Activated naive CD4-positive, alpha-beta T cell treated with anti-CD3 and anti-CD28 coated beads, Interleukin-2, amount 50 U/mL, for 72 hours (primary cell): Measurements from ENCODE around the gene AOC3. TPM values are rescaled to one million over a fixed set of nuclear protein-coding genes. Genes with fewer than 3 reads are reported as not detected.
"Not testable (repeated sequence)": the region's sequence is repeated elsewhere in the genome, so short reads cannot be mapped to it uniquely, and the experiment has no call there.

Experiments used
- ATAC-seq, 2 donors: fragments of 150-1000 bp; cut with Tn5 transposase; 2 replicates each; pipeline ENCODE4 v1.10.0; 2021; ENCODE audit warnings: mild to moderate bottlenecking in 2 of 2, moderate library complexity in 2 of 2
- DNase-seq, 2 donors: peaks; one replicate each; pipeline ENCODE4 v3.0.0; 2021 to 2022; ENCODE audit warnings: low spot score in 2 of 2
- H3K27ac Mint-ChIP-seq, 2 donors: one replicate each; pipeline ENCODE4 v1.8.0; 2022; ENCODE audit warnings: mild to moderate bottlenecking in 2 of 2, mixed read lengths in 2 of 2
- H3K36me3 Mint-ChIP-seq, 2 donors: one replicate each; pipeline ENCODE4 v1.8.0; 2022; ENCODE audit warnings: mixed read lengths in 2 of 2
- H3K9me3 Mint-ChIP-seq, 2 donors: one replicate each; pipeline ENCODE4 v1.8.0; 2022; ENCODE audit warnings: mixed read lengths in 2 of 2
- total RNA-seq, 2 donors: library from RNA; stranded (reverse); gene quantifications; one replicate each; pipeline ENCODE4 v1.2.3, GENCODE V29; 2022

The AOC3 gene
- total RNA-seq, 2 donors from 2014 or later: 3.0 to 5.0 TPM

GRCh38 chr17:42853968-42854790 is 3.2 kb downstream of the AOC3 start:
- Mint-ChIP-seq H3K36me3 (no peaks in the 10 kb centered on the region), H3K9me3 (no peaks in the 10 kb centered on the region)
- no peak for ATAC-seq

DNA sequence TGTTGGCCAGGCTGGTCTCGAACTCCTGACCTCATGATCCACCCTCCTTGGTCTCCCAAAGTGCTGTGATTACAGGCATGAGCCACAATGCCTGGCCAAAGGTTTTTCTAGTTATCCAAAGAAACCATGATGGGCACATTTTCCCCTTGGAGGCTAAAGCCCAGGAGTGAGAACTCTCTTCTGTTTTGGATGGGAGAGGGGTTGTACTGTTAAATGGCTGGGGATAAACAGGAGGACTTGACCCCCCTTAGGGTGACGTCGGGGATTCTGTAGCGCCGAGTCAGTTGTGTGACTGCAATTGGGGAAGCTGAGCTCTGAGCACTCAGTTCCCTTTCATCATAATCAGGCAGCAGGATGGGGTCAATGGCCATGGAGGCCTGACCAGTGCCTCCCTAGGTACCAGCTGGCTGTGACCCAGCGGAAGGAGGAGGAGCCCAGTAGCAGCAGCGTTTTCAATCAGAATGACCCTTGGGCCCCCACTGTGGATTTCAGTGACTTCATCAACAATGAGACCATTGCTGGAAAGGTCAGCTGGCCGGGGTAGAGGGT is 4.1 kb downstream of the AOC3 start:
- no peaks in the 10 kb centered on the region for H3K36me3 Mint-ChIP-seq
- no peak for ATAC-seq
- no peaks in the 10 kb centered on the region for H3K9me3 Mint-ChIP-seq

More at GRCh38 chr17:42853968-42854790, 3.2 kb downstream of the AOC3 start:
- no peak for DNase-seq
- H3K27ac Mint-ChIP-seq: peak overlapping the region in 1 of 2 donors; percentile 44

GRCh38 chr17:42856093-42856492 is 5.1 kb downstream of the AOC3 start:
- ATAC-seq, H3K27ac Mint-ChIP-seq, H3K9me3 Mint-ChIP-seq, DNase-seq, H3K36me3 Mint-ChIP-seq: not testable (repeated sequence)

More for the DNA sequence above, 4.1 kb downstream of the AOC3 start:
- no peak overlapping the region for H3K27ac Mint-ChIP-seq
- no peak for DNase-seq

DNA sequence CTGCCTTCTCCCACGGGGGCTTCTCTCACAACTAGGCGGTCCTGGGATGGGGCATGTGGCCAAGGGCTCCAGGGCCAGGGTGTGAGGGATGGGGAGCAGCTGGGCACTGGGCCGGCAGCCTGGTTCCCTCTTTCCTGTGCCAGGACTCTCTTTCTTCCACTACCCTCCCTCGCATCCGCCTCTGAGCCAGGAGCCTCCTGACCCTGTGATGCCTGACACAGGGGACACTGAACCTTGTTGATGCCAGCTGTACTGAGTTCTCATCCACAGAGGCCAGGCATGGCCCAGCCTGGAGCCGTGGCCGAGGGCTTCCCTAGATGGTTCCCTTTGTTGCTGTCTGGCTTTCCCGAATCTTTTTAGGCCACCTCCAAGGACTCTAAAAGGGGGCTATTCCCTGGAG is 5.5 kb downstream of the AOC3 start:
- ATAC-seq, H3K27ac Mint-ChIP-seq, H3K36me3 Mint-ChIP-seq: not testable (repeated sequence)

GRCh38 chr17:42857389-42857788 is 6.4 kb downstream of the AOC3 start:
- no peak for ATAC-seq
- Mint-ChIP-seq H3K9me3 (no peaks in the 10 kb centered on the region), H3K36me3 (no peaks in the 10 kb centered on the region), H3K27ac (peak overlapping the region in 1 of 2 donors; percentile 36)
- no peak for DNase-seq

More for the DNA sequence above, 5.5 kb downstream of the AOC3 start:
- DNase-seq, H3K9me3 Mint-ChIP-seq: not testable (repeated sequence)

- DNase-seq (no peak), ATAC-seq (no peak)
- no peak overlapping the region for H3K27ac Mint-ChIP-seq
- H3K9me3 Mint-ChIP-seq: no peaks in the 10 kb centered on the region
- no peaks in the 10 kb centered on the region for H3K36me3 Mint-ChIP-seq
Measured at GRCh38 chr17:42865638-42866094, 14.7 kb downstream of the AOC3 start.

- no peak for DNase-seq
- ATAC-seq: no peak
- Mint-ChIP-seq H3K27ac (no peak overlapping the region), H3K9me3 (no peaks in the 10 kb centered on the region), H3K36me3 (no peaks in the 10 kb centered on the region)
Measured at GRCh38 chr17:42866216-42866615, 15.2 kb downstream of the AOC3 start.

DNA sequence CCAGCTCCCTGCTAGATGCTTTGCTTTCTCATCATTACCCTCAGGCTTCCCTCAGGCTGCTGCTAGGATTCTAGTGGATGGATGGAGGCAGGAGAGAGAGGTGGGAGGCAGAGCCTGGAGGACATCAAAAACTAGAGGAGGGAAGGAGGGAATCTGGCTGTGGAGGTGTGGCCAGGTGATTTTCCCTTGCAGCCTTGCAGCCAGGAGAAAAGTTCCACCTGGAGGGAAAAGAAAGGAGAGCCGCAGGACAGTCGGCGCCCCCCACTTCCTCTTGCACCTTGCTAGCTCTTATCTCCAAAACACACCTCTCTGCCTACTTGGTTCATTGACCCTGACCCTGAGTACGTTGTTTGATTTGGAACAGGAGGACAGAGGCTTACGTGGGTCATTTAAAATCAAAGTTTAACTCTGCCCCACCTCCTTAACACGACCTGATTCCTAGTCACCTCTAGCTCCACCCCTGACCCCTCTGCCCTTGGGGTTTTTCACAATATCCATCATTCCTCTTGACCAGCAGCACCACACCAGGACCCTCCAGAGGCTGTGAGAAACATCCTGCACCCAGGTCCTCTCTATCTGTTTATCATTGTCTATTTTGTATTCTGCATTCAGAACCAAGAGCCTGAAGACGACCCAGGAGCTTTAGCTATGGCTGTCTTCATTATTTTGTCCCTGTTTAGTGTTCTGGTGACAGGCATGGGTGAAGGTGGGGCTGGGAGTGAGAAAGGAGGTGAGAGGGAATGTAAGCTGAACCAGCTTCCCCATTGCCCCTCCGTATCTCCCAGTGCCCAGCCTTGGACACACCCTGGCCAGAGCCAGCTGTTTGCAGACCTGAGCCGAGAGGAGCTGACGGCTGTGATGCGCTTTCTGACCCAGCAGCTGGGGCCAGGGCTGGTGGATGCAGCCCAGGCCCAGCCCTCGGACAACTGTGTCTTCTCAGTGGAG is 15.9 kb downstream of the AOC3 start:
- ATAC-seq (no peak), DNase-seq (no peak)
- Mint-ChIP-seq H3K27ac (no peak overlapping the region), H3K9me3 (no peaks in the 10 kb centered on the region), H3K36me3 (no peaks in the 10 kb centered on the region)

- not testable (repeated sequence) for ATAC-seq, H3K36me3 Mint-ChIP-seq, DNase-seq, H3K27ac Mint-ChIP-seq, H3K9me3 Mint-ChIP-seq
Measured at GRCh38 chr17:42867694-42868261, 16.8 kb downstream of the AOC3 start.

- no peaks in the 10 kb centered on the region for H3K9me3 Mint-ChIP-seq
- no peaks in the 10 kb centered on the region for H3K36me3 Mint-ChIP-seq
- ATAC-seq (no peak), DNase-seq (no peak)
- no peak overlapping the region for H3K27ac Mint-ChIP-seq
Measured at GRCh38 chr17:42868338-42868737, 17.3 kb downstream of the AOC3 start.

DNA sequence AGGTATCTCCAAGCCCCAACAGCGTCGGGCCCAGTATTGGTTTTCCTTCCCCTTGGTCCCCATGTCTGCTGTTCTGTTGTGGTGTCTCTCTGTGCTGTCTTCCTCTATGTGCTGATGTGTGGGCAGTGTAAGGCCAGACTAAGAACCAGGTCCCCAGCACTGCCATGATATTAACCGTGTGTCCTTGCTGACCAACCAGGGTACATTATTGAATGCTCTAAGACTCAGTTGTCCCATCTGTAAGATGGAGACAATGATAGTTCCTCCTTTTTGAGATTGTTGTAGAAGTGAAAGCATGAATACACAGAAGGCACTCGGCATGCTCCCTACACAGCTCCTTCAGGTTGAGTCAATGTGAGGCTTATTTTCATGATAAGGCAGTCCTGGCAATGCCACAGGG is 20.6 kb downstream of the AOC3 start:
- H3K27ac Mint-ChIP-seq: no peak overlapping the region
- H3K36me3 Mint-ChIP-seq: no peaks in the 10 kb centered on the region
- DNase-seq (no peak), ATAC-seq (no peak)
- no peaks in the 10 kb centered on the region for H3K9me3 Mint-ChIP-seq

DNA sequence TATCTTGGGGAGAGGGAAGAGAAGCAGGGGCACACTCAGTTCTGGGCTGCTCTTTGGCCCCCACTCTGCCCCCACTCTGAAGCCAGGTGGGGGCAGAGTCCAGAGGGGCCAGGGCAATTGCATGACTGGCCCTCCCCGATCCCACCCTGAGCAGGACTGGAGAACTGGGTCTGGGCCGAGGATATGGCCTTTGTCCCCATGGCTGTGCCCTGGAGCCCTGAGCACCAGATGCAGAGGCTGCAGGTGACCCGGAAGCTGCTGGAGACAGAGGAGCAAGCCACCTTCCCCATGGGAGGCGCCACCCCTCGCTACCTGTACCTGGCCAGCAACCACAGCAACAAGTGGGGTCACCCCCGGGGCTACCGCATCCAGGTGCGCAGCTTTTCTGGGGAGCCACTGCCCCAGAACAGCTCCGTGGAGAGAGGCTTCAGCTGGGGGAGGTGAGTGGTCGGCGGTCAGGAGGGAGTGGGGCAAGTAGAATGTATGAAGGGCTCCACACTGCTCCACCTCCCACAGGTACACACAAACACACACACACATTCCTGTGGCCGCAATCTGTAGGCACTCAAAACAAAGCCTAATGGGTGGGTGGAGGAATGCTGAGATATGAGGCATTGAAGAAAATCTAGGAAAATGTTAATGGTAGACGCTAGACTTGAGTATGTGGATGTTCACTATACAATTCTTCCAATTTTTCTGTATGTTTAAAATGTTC is 21.4 kb downstream of the AOC3 start:
- DNase-seq (no peak), ATAC-seq (no peak)
- peak overlapping the region in 1 of 2 donors; percentile 17 for H3K27ac Mint-ChIP-seq
- H3K9me3 Mint-ChIP-seq: no peaks in the 10 kb centered on the region
- H3K36me3 Mint-ChIP-seq: no peaks in the 10 kb centered on the region

DNA sequence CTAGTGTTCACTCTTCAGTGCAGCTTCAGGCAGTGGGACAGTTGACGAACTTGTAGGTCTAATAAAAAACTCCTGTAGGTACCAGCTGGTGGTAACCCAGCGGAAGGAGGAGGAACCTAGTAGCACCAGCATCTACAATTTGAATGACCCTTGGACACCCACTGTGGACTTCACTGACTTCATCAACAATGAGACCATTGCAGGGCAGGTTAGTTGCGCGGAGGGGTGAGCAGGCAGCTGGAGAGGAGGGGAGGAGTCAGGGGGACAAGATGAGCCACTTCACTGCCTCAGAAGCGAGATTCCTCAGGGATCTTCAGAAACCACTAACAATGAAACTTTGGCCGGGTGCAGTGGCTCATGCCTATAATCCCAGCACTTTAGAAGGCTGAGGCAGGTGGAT is 22.3 kb downstream of the AOC3 start:
- Mint-ChIP-seq H3K36me3 (no peaks in the 10 kb centered on the region), H3K9me3 (no peaks in the 10 kb centered on the region), H3K27ac (no peak overlapping the region)
- DNase-seq: no peak
- ATAC-seq: no peak

GRCh38 chr17:42873932-42874695 is 23.1 kb downstream of the AOC3 start:
- ATAC-seq, H3K27ac Mint-ChIP-seq, H3K36me3 Mint-ChIP-seq, H3K9me3 Mint-ChIP-seq, DNase-seq: not testable (repeated sequence)

DNA sequence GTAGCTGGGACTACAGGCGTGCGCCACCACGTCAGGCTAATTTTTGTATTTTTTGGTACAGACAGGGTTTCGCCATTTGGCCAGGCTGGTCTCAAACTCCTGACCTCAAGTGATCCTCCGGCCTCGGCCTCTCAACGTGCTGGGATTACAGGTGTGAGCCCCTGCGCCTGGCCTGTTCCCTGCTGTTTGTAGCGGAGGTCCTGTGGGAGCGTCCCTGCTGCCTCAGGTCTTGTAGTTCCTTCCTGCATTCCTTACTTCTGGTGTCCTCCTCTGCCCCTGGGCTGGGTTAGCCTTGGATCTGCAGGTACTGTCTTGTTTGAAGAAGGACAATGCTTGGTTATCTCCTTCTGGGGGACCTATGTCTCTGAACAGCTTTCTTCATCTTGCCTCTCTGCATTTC is 26.0 kb downstream of the AOC3 start:
- H3K9me3 Mint-ChIP-seq: no peaks in the 10 kb centered on the region
- H3K36me3 Mint-ChIP-seq: no peaks in the 10 kb centered on the region
- no peak overlapping the region for H3K27ac Mint-ChIP-seq
- no peak for DNase-seq
- ATAC-seq: no peak
